Epithelial cell of proximal tubule (primary cell): ENCODE results near the gene MYO7B. TPM values are rescaled to one million over a fixed set of nuclear protein-coding genes. Genes with fewer than 3 reads are reported as not detected.

Source experiments
- DNase-seq: peaks from one replicate; pipeline ENCODE4 v3.0.0-alpha.2; 2011; ENCODE audit warnings: low read depth
- H3K4me3 ChIP-seq: 2 replicates; pipeline ENCODE4 v1.5.1; 2011; ENCODE audit warnings: low read depth, mild to moderate bottlenecking, low read length
- CTCF ChIP-seq: conservative IDR thresholded peaks from 2 replicates; pipeline ENCODE4 v1.5.1; 2012; ENCODE audit warnings: low read depth, mild to moderate bottlenecking, low read length
- total RNA-seq: library from RNA; depleted of rRNA; stranded (reverse); fragments of >200 nt; gene quantifications from 2 replicates; pipeline ENCODE4 v1.2.3, GENCODE V29; 2015

Gene MYO7B
- total RNA-seq, 1 donor from 2014 or later: not detected

- H3K4me3 ChIP-seq: no peak overlapping the region
- DNase-seq: no peak
- TF ChIP-seq CTCF: no peak
Measured at GRCh38 chr2:127672341-127673224, 137.1 kb downstream of the MYO7B start.

- no peak overlapping the region for H3K4me3 ChIP-seq
- no peak for TF ChIP-seq CTCF
Measured at GRCh38 chr2:127673291-127674069, 138.0 kb downstream of the MYO7B start.

GRCh38 chr2:127674241-127675209, 139.0 kb downstream of the MYO7B start:
- DNase-seq: no peak
- peak overlapping the region; percentile 37 for H3K4me3 ChIP-seq
- TF ChIP-seq CTCF: no peak

More at GRCh38 chr2:127673291-127674069, 138.0 kb downstream of the MYO7B start:
- no peak for DNase-seq

- no peak for DNase-seq
- TF ChIP-seq CTCF: peak; percentile 18
- H3K4me3 ChIP-seq: peak within 1 kb of the TSS; percentile 54
Measured at GRCh38 chr2:127675331-127676261, 140.1 kb downstream of the MYO7B start, which contains the start of gene LIMS2. Gene LIMS2, minus strand, starts transcription at chr2:127675530. Its CDS starts 506 bp downstream, at chr2:127675024.

GRCh38 chr2:127676906-127677305, 141.4 kb downstream of the MYO7B start:
- no peak overlapping the region for H3K4me3 ChIP-seq
- TF ChIP-seq CTCF: no peak
- DNase-seq: no peak
